HFFc6 (cell line): Measurements from ENCODE around the gene FMNL2. TPM values are rescaled to one million over a fixed set of nuclear protein-coding genes. Genes with fewer than 3 reads are reported as not detected.
A peak's percentile ranks its signal among the peaks of the same experiment; 100 is the strongest.

Experiments used
- DNase-seq: peaks from one replicate; pipeline ENCODE4 v3.0.0-alpha.2; 2018
- H3K27ac Mint-ChIP-seq: 2 replicates; pipeline ENCODE4 v1.8.0; 2020; ENCODE audit warnings: mild to moderate bottlenecking, mixed read lengths
- H3K27me3 Mint-ChIP-seq: 2 replicates; pipeline ENCODE4 v1.8.0; 2021; ENCODE audit warnings: mild to moderate bottlenecking, moderate library complexity, mixed read lengths; ENCODE audit not compliant: insufficient read depth
- H3K36me3 Mint-ChIP-seq: 2 replicates; pipeline ENCODE4 v1.8.0; 2021; ENCODE audit warnings: low read depth, mixed read lengths
- H3K4me1 Mint-ChIP-seq: 2 replicates; pipeline ENCODE4 v1.8.0; 2020; ENCODE audit warnings: low read depth, mixed read lengths
- H3K4me3 Mint-ChIP-seq: 2 replicates; pipeline ENCODE4 v1.8.0; 2020; ENCODE audit warnings: mild to moderate bottlenecking, moderate library complexity, mixed read lengths
- H3K9me3 Mint-ChIP-seq: 2 replicates; pipeline ENCODE4 v1.8.0; 2020; ENCODE audit warnings: mild to moderate bottlenecking, mixed read lengths
- total RNA-seq, 6 experiments: library from RNA; stranded (reverse); fragmentation: NEBNext Ultra II Directional; extraction: Animal tissue kit (Norgen Biotek cat#: 25700); gene quantifications; 2 replicates in 1 of 6; 3 replicates in 5 of 6; pipeline ENCODE4 v1.2.3, GENCODE V29; 2021
- TF ChIP-seq, protein P1 (sequence below): fragments of 200-600 bp; sonication (generic); IDR thresholded peaks from 2 replicates; pipeline ENCODE4 v1.5.0; 2021; ENCODE audit warnings: antibody characterized with exemption, mild to moderate bottlenecking

The FMNL2 gene
- total RNA-seq, 6 experiments from 2014 or later = 13.7 to 20.9 (median 16.0) TPM

DNA sequence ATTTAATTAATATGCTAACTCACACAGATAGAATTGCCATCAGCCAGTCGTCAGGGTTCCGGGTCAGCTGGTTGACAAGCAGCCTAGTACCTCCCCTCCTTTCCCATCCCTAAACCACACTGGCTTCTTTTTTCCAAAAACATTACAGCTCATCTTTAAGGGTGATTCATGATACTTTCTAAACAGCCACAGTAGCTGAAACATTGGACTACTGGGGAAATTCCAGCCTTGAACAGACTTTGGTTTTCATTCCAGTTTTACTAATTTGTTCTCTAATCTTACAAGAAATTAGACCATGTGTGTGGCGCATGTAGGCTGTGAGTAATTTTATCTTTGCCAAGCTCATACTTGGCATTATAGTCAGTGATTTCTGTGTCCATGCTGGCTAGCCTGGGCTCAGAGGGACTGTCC lies 110.8 kb downstream of the FMNL2 start:
- TF ChIP-seq, protein P1, sequence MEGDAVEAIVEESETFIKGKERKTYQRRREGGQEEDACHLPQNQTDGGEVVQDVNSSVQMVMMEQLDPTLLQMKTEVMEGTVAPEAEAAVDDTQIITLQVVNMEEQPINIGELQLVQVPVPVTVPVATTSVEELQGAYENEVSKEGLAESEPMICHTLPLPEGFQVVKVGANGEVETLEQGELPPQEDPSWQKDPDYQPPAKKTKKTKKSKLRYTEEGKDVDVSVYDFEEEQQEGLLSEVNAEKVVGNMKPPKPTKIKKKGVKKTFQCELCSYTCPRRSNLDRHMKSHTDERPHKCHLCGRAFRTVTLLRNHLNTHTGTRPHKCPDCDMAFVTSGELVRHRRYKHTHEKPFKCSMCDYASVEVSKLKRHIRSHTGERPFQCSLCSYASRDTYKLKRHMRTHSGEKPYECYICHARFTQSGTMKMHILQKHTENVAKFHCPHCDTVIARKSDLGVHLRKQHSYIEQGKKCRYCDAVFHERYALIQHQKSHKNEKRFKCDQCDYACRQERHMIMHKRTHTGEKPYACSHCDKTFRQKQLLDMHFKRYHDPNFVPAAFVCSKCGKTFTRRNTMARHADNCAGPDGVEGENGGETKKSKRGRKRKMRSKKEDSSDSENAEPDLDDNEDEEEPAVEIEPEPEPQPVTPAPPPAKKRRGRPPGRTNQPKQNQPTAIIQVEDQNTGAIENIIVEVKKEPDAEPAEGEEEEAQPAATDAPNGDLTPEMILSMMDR = no peak
- Mint-ChIP-seq H3K27ac (peak overlapping the region; percentile 81), H3K4me1 (peaks cover 49% of the 10 kb centered on the region), H3K4me3 (peak overlapping the region; percentile 61), H3K27me3 (no peaks in the 10 kb centered on the region; the same call in 1 of the 2 replicates), H3K9me3 (no peaks in the 10 kb centered on the region), H3K36me3 (no peaks in the 10 kb centered on the region; the same call in 1 of the 2 replicates)
- peak; percentile 92 for DNase-seq

DNA sequence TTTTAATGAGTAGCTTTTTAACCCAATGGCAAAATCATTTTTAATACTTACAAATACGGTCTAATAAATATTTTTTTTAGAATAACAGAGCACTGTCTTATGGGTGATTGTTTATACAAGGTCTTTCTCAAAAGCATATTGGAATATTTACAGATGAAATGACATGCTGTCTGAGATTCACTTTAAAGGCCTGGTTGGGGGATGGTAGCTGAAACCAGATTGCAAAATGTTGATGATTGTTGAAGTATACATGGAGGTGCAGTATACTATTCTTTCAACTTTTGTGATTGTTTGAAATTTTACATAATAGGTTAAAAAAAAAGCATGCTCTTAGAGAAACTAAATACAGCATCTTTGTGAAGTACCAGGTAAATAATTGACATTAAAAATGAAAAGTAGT lies 111.2 kb downstream of the FMNL2 start:
- TF ChIP-seq, protein P1 = no peak
- no peaks in the 10 kb centered on the region; the same call in 1 of the 2 replicates for H3K36me3 Mint-ChIP-seq
- H3K27me3 Mint-ChIP-seq = no peaks in the 10 kb centered on the region; the same call in 1 of the 2 replicates
- no peaks in the 10 kb centered on the region for H3K9me3 Mint-ChIP-seq
- peak overlapping the region; percentile 61 for H3K4me3 Mint-ChIP-seq
- peak overlapping the region; percentile 81 for H3K27ac Mint-ChIP-seq
- DNase-seq = no peak
- peaks cover 49% of the 10 kb centered on the region for H3K4me1 Mint-ChIP-seq

DNA sequence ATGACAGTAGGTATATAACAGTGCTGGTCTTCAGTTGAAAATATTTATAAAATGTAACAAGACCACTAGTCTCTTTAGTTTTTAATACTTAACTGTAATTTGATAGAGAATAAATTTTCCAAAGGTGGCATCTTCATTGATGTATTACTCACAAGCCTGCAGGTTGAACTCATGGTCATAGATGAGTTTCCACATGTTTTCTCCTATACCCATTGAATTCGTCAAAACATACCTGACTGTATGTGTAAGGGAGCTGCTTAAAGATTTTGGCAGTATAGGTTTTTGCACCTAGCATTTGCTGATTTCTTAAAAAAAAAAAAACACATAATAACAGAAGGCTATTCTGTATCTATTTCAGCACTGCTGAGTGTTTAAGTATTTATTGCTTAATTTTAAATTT lies 112.9 kb downstream of the FMNL2 start:
- Mint-ChIP-seq H3K9me3 (no peaks in the 10 kb centered on the region), H3K4me3 (no peak overlapping the region), H3K27me3 (no peaks in the 10 kb centered on the region; the same call in 1 of the 2 replicates), H3K4me1 (peaks cover 46% of the 10 kb centered on the region), H3K27ac (peak overlapping the region; percentile 24; the same call in 1 of the 2 replicates), H3K36me3 (no peaks in the 10 kb centered on the region; the same call in 1 of the 2 replicates)
- TF ChIP-seq, protein P1 = no peak
- DNase-seq = no peak

DNA sequence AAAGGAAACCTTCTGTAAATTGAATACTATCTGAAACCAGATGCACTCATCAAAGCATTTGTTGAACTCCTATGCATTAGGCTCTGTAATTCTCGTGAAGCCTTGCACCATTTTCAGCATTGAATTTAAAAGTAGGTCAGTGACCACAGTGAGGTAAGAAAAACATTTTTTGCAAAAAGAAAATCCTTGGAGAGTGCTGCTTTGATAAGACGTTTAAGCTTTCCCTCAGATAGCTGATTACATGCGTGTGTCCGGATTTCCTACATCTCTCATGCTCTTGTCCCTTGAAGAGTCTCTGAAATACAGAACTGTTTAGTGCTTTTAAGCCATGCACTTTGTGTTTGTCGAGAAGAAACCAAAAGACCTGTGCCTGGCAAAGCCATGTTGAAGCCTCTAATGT lies 113.6 kb downstream of the FMNL2 start:
- H3K9me3 Mint-ChIP-seq = no peaks in the 10 kb centered on the region

DNA sequence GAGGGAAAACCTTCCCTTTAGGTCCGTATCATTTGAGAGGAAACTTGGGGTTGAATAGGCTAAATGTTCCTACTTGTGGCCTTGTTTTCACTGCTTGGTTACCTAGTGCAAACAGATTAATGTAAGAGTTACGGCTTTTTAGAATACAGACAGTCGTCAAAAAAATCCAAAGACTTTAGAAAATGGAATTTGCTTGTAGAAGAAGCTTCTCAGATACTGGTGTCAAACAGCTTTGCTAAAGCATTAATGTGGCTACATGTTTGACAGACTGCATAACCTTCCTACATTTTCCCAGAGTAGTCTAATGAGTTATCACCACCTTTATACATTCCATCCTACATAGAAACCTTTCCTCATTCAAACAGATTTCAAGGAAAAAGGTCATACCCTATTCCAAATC lies 114.6 kb downstream of the FMNL2 start:
- H3K9me3 Mint-ChIP-seq = no peaks in the 10 kb centered on the region
- no peak for DNase-seq
- TF ChIP-seq, protein P1 = no peak
- no peak overlapping the region for H3K27ac Mint-ChIP-seq
- H3K27me3 Mint-ChIP-seq = no peaks in the 10 kb centered on the region; the same call in 1 of the 2 replicates
- no peak overlapping the region for H3K4me3 Mint-ChIP-seq
- H3K4me1 Mint-ChIP-seq = peaks cover 36% of the 10 kb centered on the region
- H3K36me3 Mint-ChIP-seq = no peaks in the 10 kb centered on the region; the same call in 1 of the 2 replicates

More for the DNA sequence above, 113.6 kb downstream of the FMNL2 start:
- H3K27me3 Mint-ChIP-seq = no peaks in the 10 kb centered on the region; the same call in 1 of the 2 replicates
- DNase-seq = no peak
- H3K4me3 Mint-ChIP-seq = no peak overlapping the region
- TF ChIP-seq, protein P1 = no peak
- peaks cover 41% of the 10 kb centered on the region for H3K4me1 Mint-ChIP-seq
- no peaks in the 10 kb centered on the region; the same call in 1 of the 2 replicates for H3K36me3 Mint-ChIP-seq
- H3K27ac Mint-ChIP-seq = no peak overlapping the region
